Measurements from ENCODE around the gene RAB30. TPM values are rescaled to one million over a fixed set of nuclear protein-coding genes. Genes with fewer than 3 reads are reported as not detected.

The RAB30 gene
- total RNA-seq, 1 donor from 2014 or later = 160 TPM

GRCh38 chr11:83087035-83087434, 15.3 kb upstream of the RAB30 start:
- POLR2A ChIA-PET = no interaction called here
- no peak for ATAC-seq (ENCODE audit: low read depth)
- H3K4me1 Mint-ChIP-seq = peaks cover 19% of the 10 kb centered on the region
- H3K9me3 Mint-ChIP-seq = no peaks in the 10 kb centered on the region
- no peak for TF ChIP-seq CTCF (IDR thresholded peaks at IDR 0.05)
- no peak overlapping the region for H3K27ac Mint-ChIP-seq
- no peak overlapping the region for H3K4me3 Mint-ChIP-seq
- no peaks in the 10 kb centered on the region for H3K27me3 Mint-ChIP-seq
- H3K36me3 Mint-ChIP-seq (ENCODE audit: low read depth) = peaks cover 11% of the 10 kb centered on the region
- intact Hi-C loops (cut with micrococcal nuclease) = loop anchor here (5.0 kb wide), 1 partner anchor 165 kb away; no protein-coding TSS in a partner anchor
- DNase-seq = no peak
- CTCF ChIA-PET = interaction anchor here (0.8 kb wide), 1 partner anchor 163 kb away, joined by 4 read pairs; no protein-coding TSS in a partner anchor

- no peak overlapping the region for H3K4me3 Mint-ChIP-seq
- ChIA-PET CTCF (no interaction called here), POLR2A (interaction anchor here (0.7 to 1.4 kb wide), 6 partner anchors 9 to 178 kb away, joined by 3 to 5 read pairs (median 4); partner anchors contain the start of gene DDIAS)
- H3K27me3 Mint-ChIP-seq = no peaks in the 10 kb centered on the region
- H3K27ac Mint-ChIP-seq = peak overlapping the region; percentile 4
- H3K9me3 Mint-ChIP-seq = no peaks in the 10 kb centered on the region
- no peak for TF ChIP-seq CTCF (IDR thresholded peaks at IDR 0.05)
- ATAC-seq (ENCODE audit: low read depth) (no peak), DNase-seq (no peak)
- peaks cover 28% of the 10 kb centered on the region for H3K4me1 Mint-ChIP-seq
- H3K36me3 Mint-ChIP-seq (ENCODE audit: low read depth) = peaks cover 41% of the 10 kb centered on the region
- intact Hi-C loops (cut with micrococcal nuclease) = no loop called here
These were observed 8.1 kb upstream of the RAB30 start for GRCh38 chr11:83079820-83080219.

- peaks cover 42% of the 10 kb centered on the region for H3K4me1 Mint-ChIP-seq
- DNase-seq (no peak), ATAC-seq (ENCODE audit: low read depth) (no peak)
- no peak overlapping the region for H3K4me3 Mint-ChIP-seq
- H3K27ac Mint-ChIP-seq = peak overlapping the region; percentile 0
- H3K36me3 Mint-ChIP-seq (ENCODE audit: low read depth) = peaks cover 56% of the 10 kb centered on the region
- H3K9me3 Mint-ChIP-seq = no peaks in the 10 kb centered on the region
- H3K27me3 Mint-ChIP-seq = no peaks in the 10 kb centered on the region
- CTCF ChIA-PET = no interaction called here
- TF ChIP-seq CTCF (IDR thresholded peaks at IDR 0.05) = no peak
- intact Hi-C loops (cut with micrococcal nuclease) = no loop called here
- POLR2A ChIA-PET = interaction anchor here (0.8 to 10.8 kb wide), 4 partner anchors 27 to 177 kb away, joined by 3 to 129 read pairs (median 4); partner anchors contain the start of genes DDIAS and PCF11
These were observed 6.6 kb upstream of the RAB30 start for GRCh38 chr11:83078269-83078668.

- ChIA-PET POLR2A (interaction anchor here (0.5 to 10.8 kb wide), 15 partner anchors 11 to 173 kb away, joined by 3 to 129 read pairs (median 3); partner anchors contain the start of genes ANKRD42, DDIAS and PCF11), CTCF (interaction anchor here (0.7 to 1.4 kb wide), 3 partner anchors 15 to 175 kb away, joined by 3 to 5 read pairs (median 3); no protein-coding TSS in a partner anchor)
- Mint-ChIP-seq H3K36me3 (ENCODE audit: low read depth) (peaks cover 53% of the 10 kb centered on the region), H3K4me3 (no peak overlapping the region), H3K27ac (no peak overlapping the region), H3K9me3 (no peaks in the 10 kb centered on the region), H3K27me3 (no peaks in the 10 kb centered on the region), H3K4me1 (peaks cover 51% of the 10 kb centered on the region)
- no peak for TF ChIP-seq CTCF (IDR thresholded peaks at IDR 0.05)
- intact Hi-C loops (cut with micrococcal nuclease) = loop anchor here (2.0 to 5.0 kb wide), 2 partner anchors 43 to 178 kb away; no protein-coding TSS in a partner anchor
- no peak for ATAC-seq (ENCODE audit: low read depth)
- no peak for DNase-seq
These were observed 2.2 kb upstream of the RAB30 start for GRCh38 chr11:83073884-83074283.

- no peak for DNase-seq
- ChIA-PET CTCF (interaction anchor here (1.0 to 1.7 kb wide), 2 partner anchors 11 to 72 kb away, joined by 3 to 6 read pairs; no protein-coding TSS in a partner anchor), POLR2A (interaction anchor here (0.6 to 10.8 kb wide), 9 partner anchors 10 to 177 kb away, joined by 3 to 129 read pairs (median 5); partner anchors contain the start of genes ANKRD42 and PCF11)
- H3K4me3 Mint-ChIP-seq = no peak overlapping the region
- intact Hi-C loops (cut with micrococcal nuclease) = loop anchor here (2.0 to 5.0 kb wide), 2 partner anchors 44 to 179 kb away; no protein-coding TSS in a partner anchor
- no peaks in the 10 kb centered on the region for H3K27me3 Mint-ChIP-seq
- no peaks in the 10 kb centered on the region for H3K9me3 Mint-ChIP-seq
- H3K36me3 Mint-ChIP-seq (ENCODE audit: low read depth) = peaks cover 54% of the 10 kb centered on the region
- no peak for TF ChIP-seq CTCF (IDR thresholded peaks at IDR 0.05)
- no peak for ATAC-seq (ENCODE audit: low read depth)
- H3K4me1 Mint-ChIP-seq = peaks cover 54% of the 10 kb centered on the region
- no peak overlapping the region for H3K27ac Mint-ChIP-seq
These were observed 1.6 kb upstream of the RAB30 start for GRCh38 chr11:83073258-83073657.

All from activated B cell treated with CpG ODN at 0.5 μM for 24 hours (primary cell).